KMS-11 (cell line): ENCODE results near the gene GPER1.

ENCODE experiments used
- H2AFZ ChIP-seq: fragments of 200-600 bp; sonication (generic); 2 replicates; pipeline ENCODE4 v1.6.1; 2016; ENCODE audit warnings: antibody characterized with exemption, mixed run types, low read depth
- H3K27ac ChIP-seq: fragments of 200-600 bp; sonication (generic); 2 replicates; pipeline ENCODE4 v1.6.1; 2016; ENCODE audit warnings: mild to moderate bottlenecking, mixed run types
- H3K27me3 ChIP-seq: fragments of 200-600 bp; sonication (generic); 2 replicates; pipeline ENCODE4 v1.6.1; 2017; ENCODE audit warnings: mild to moderate bottlenecking, low read depth, mixed run types, moderate library complexity; ENCODE audit not compliant: insufficient read depth
- H3K36me3 ChIP-seq: fragments of 200-600 bp; sonication (generic); 2 replicates; pipeline ENCODE4 v1.6.1; 2017; ENCODE audit warnings: mild to moderate bottlenecking, mixed run types; ENCODE audit not compliant: insufficient read depth
- H3K4me1 ChIP-seq: fragments of 200-600 bp; sonication (generic); 2 replicates; pipeline ENCODE4 v1.6.1; 2016; ENCODE audit warnings: mild to moderate bottlenecking, low read depth, mixed run types; ENCODE audit not compliant: poor library complexity, severe bottlenecking
- H3K4me2 ChIP-seq: fragments of 200-600 bp; sonication (generic); 2 replicates; pipeline ENCODE4 v1.7.0; 2016; ENCODE audit warnings: mild to moderate bottlenecking, mixed run types
- H3K4me3 ChIP-seq: fragments of 200-600 bp; sonication (generic); IDR thresholded peaks from 2 replicates; pipeline ENCODE4 v1.6.1; 2017; ENCODE audit warnings: low read depth, low read length, mixed read lengths; ENCODE audit not compliant: insufficient read depth
- H3K79me2 ChIP-seq: fragments of 200-600 bp; sonication (generic); 2 replicates; pipeline ENCODE4 v1.6.1; 2016; ENCODE audit warnings: low read depth, mixed run types; ENCODE audit not compliant: insufficient read depth
- H3K9ac ChIP-seq: fragments of 200-600 bp; sonication (generic); 2 replicates; pipeline ENCODE4 v1.6.1; 2016; ENCODE audit warnings: mild to moderate bottlenecking, mixed run types
- H4K20me1 ChIP-seq: fragments of 200-600 bp; sonication (generic); 2 replicates; pipeline ENCODE4 v1.6.1; 2016; ENCODE audit warnings: mild to moderate bottlenecking, mixed run types; ENCODE audit not compliant: insufficient read depth
- CTCF ChIP-seq: fragments of 200-600 bp; sonication (generic); conservative IDR thresholded peaks from 2 replicates; pipeline ENCODE4 v1.6.1; 2017; ENCODE audit warnings: low read depth, mild to moderate bottlenecking, antibody characterized with exemption, low read length, moderate library complexity, mixed read lengths

Gene GPER1

GRCh38 chr7:1106793-1107421 lies 19.0 kb downstream of the GPER1 start:
- Histone ChIP-seq H2AFZ (no peak overlapping the region), H3K4me2 (no peak overlapping the region), H3K27ac (no peak overlapping the region), H3K79me2 (no peaks in the 10 kb centered on the region), H3K36me3 (no peaks in the 10 kb centered on the region), H3K9ac (no peak overlapping the region), H3K27me3 (no peaks in the 10 kb centered on the region), H4K20me1 (no peaks in the 10 kb centered on the region), H3K4me3 (no peak overlapping the region), H3K4me1 (no peaks in the 10 kb centered on the region)
- no peak for TF ChIP-seq CTCF

GRCh38 chr7:1108264-1108920 lies 20.5 kb downstream of the GPER1 start:
- Histone ChIP-seq H3K79me2 (no peaks in the 10 kb centered on the region), H3K36me3 (no peaks in the 10 kb centered on the region), H3K27ac (no peak overlapping the region), H3K9ac (no peak overlapping the region), H2AFZ (no peak overlapping the region), H3K4me3 (no peak overlapping the region), H4K20me1 (no peaks in the 10 kb centered on the region), H3K4me2 (no peak overlapping the region), H3K4me1 (no peaks in the 10 kb centered on the region), H3K27me3 (no peaks in the 10 kb centered on the region)
- TF ChIP-seq CTCF = no peak

- Histone ChIP-seq H3K4me2 (no peak overlapping the region), H3K79me2 (no peaks in the 10 kb centered on the region), H3K36me3 (no peaks in the 10 kb centered on the region), H3K27ac (no peak overlapping the region), H4K20me1 (no peaks in the 10 kb centered on the region), H2AFZ (no peak overlapping the region), H3K27me3 (no peaks in the 10 kb centered on the region), H3K4me3 (no peak overlapping the region), H3K9ac (no peak overlapping the region), H3K4me1 (no peaks in the 10 kb centered on the region)
- TF ChIP-seq CTCF = no peak
Measured at GRCh38 chr7:1109581-1110310, 21.8 kb downstream of the GPER1 start.

- H3K9ac ChIP-seq = no peak overlapping the region
- no peaks in the 10 kb centered on the region for H4K20me1 ChIP-seq
- no peaks in the 10 kb centered on the region for H3K36me3 ChIP-seq
- no peak for TF ChIP-seq CTCF
- no peak overlapping the region for H3K4me3 ChIP-seq
- no peaks in the 10 kb centered on the region for H3K27me3 ChIP-seq
- H2AFZ ChIP-seq = no peak overlapping the region
- no peak overlapping the region for H3K27ac ChIP-seq
- no peaks in the 10 kb centered on the region for H3K79me2 ChIP-seq
- H3K4me1 ChIP-seq = no peaks in the 10 kb centered on the region
- no peak overlapping the region for H3K4me2 ChIP-seq
Measured at GRCh38 chr7:1110358-1110757, 22.4 kb downstream of the GPER1 start.
